GM12878 (cell line): ENCODE data around the gene ESR2. TPM values are rescaled to one million over a fixed set of nuclear protein-coding genes. Genes with fewer than 3 reads are reported as not detected.

Experiments used
- ATAC-seq: fragments of 200-7000 bp; cut with Tn5 transposase; 3 replicates; pipeline ENCODE4 v1.9.1; 2020; ENCODE audit warnings: mild to moderate bottlenecking, moderate library complexity
- BruUV-seq: library from RNA; stranded (reverse); fragments of 400-500 nt; replicated peaks from 2 replicates; lab custom pipeline; 2021; lab: Mats Ljungman, UMichigan
- CTCF ChIA-PET: fragments of 300-600 bp; sonication (Branson Sonifier 250); formaldehyde crosslinking; extraction: SDS; loops from one replicate; lab custom pipeline; 2021; ENCODE audit warnings: inconsistent platforms; lab: Yijun Ruan, JAX
- POLR2A ChIA-PET: fragments of 350-600 bp; formaldehyde crosslinking; extraction: SDS; loops from one replicate; lab custom pipeline; 2021; ENCODE audit warnings: inconsistent platforms; lab: Charles Lee
- RAD21 ChIA-PET: fragments of 300-600 bp; sonication (Branson Sonifier 250); formaldehyde crosslinking; loops from one replicate; lab custom pipeline; 2023; ENCODE audit warnings: antibody characterized with exemption; ENCODE audit not compliant: unreplicated experiment; lab: Charles Lee
- SMC1A ChIA-PET: fragments of 300-600 bp; sonication (Branson Sonifier 250); formaldehyde crosslinking; loops from one replicate; lab custom pipeline; 2023; ENCODE audit not compliant: unreplicated experiment, uncharacterized antibody; lab: Charles Lee
- DNase-seq: peaks from one replicate; pipeline ENCODE4 v3.0.0-alpha.2; 2011; ENCODE audit warnings: low read depth, low spot score
- FAIRE-seq: peaks from 3 replicates; lab custom pipeline; 2011; peaks lifted over from hg19 to GRCh38; lab: Jason Lieb, UNC
- H2AFZ ChIP-seq: 2 replicates; pipeline ENCODE4 v1.6.0; 2011; ENCODE audit warnings: low read depth, low read length, control low read depth; ENCODE audit not compliant: control insufficient read depth
- H3K27ac ChIP-seq: 2 replicates; pipeline ENCODE4 v1.5.1; 2011; ENCODE audit warnings: control low read depth; ENCODE audit not compliant: control insufficient read depth, insufficient read depth
- H3K27me3 ChIP-seq, 2 experiments: replicated peaks in 1 of 2; 2 replicates each; pipeline versions ENCODE4 v1.6.0 to v1.6.1; 2011; ENCODE audit warnings: low read length in 1 of 2; ENCODE audit not compliant: control insufficient read depth in 2 of 2, insufficient read depth in 2 of 2
- H3K36me3 ChIP-seq, 2 experiments: 2 replicates each; pipeline ENCODE4 v1.5.1; 2011; ENCODE audit warnings: low read length in 1 of 2; ENCODE audit not compliant: control insufficient read depth in 2 of 2, insufficient read depth in 2 of 2
- H3K4me1 ChIP-seq: 2 replicates; pipeline ENCODE4 v1.6.1; 2011; ENCODE audit warnings: mild to moderate bottlenecking, low read length, moderate library complexity, mixed read lengths; ENCODE audit not compliant: control insufficient read depth, insufficient read depth
- H3K4me2 ChIP-seq: 2 replicates; pipeline ENCODE4 v1.6.0; 2011; ENCODE audit warnings: control low read depth; ENCODE audit not compliant: control insufficient read depth, insufficient read depth
- H3K4me3 ChIP-seq: fragments of 200-600 bp; sonication (generic); 2 replicates; pipeline ENCODE4 v1.5.1; 2016
- H3K79me2 ChIP-seq: 2 replicates; pipeline ENCODE4 v1.6.0; 2011; ENCODE audit warnings: low read length; ENCODE audit not compliant: control insufficient read depth, insufficient read depth
- H3K9ac ChIP-seq: 2 replicates; pipeline ENCODE4 v1.8.0; 2011; ENCODE audit warnings: low read length, control low read depth, mixed read lengths; ENCODE audit not compliant: control insufficient read depth, insufficient read depth
- H3K9me3 ChIP-seq: replicated peaks from 3 replicates; pipeline ENCODE4 v1.5.1; 2011; ENCODE audit warnings: mild to moderate bottlenecking, low read length; ENCODE audit not compliant: control insufficient read depth, insufficient read depth
- H4K20me1 ChIP-seq: 2 replicates; pipeline ENCODE4 v1.6.0; 2011; ENCODE audit not compliant: control insufficient read depth, insufficient read depth
- ATF3 ChIP-seq: IDR thresholded peaks from 2 replicates; pipeline ENCODE4 v1.6.1; 2011; ENCODE audit warnings: low read depth, mild to moderate bottlenecking, low read length, moderate library complexity, borderline replicate concordance; ENCODE audit errors: extremely low read depth
- BRCA1 ChIP-seq: IDR thresholded peaks from 2 replicates; pipeline ENCODE4 v1.6.1; 2011; ENCODE audit warnings: low read depth, low read length, improper control_type of control experiment
- ETV6 ChIP-seq, 2 experiments: fragments of 450-650 bp in 1 of 2; IDR thresholded peaks in 1 of 2; conservative IDR thresholded peaks in 1 of 2; 2 replicates each; pipeline ENCODE4 v1.6.1; 2014; ENCODE audit warnings: antibody characterized with exemption in 1 of 2, borderline replicate concordance in 1 of 2, low read depth in 1 of 2, mild to moderate bottlenecking in 1 of 2, moderate library complexity in 1 of 2
- FOS ChIP-seq: IDR thresholded peaks from 3 replicates; pipeline ENCODE4 v1.6.1; 2011; ENCODE audit warnings: borderline replicate concordance; ENCODE audit not compliant: insufficient read length; ENCODE audit errors: extremely low read depth
- HCFC1 ChIP-seq: fragments of 150-350 bp; IDR thresholded peaks from 2 replicates; pipeline ENCODE4 v1.6.1; 2014; ENCODE audit warnings: low read length
- HSF1 ChIP-seq: fragments of 150-350 bp; IDR thresholded peaks from 2 replicates; pipeline ENCODE4 v1.6.1; 2014; ENCODE audit warnings: mild to moderate bottlenecking, low read depth, low read length
- MXI1 ChIP-seq: fragments of 150-350 bp; IDR thresholded peaks from 2 replicates; pipeline ENCODE4 v1.6.1; 2011; ENCODE audit warnings: low read depth, mild to moderate bottlenecking, inconsistent platforms, low read length, improper control_type of control experiment
- NBN ChIP-seq: fragments of 450-650 bp; IDR thresholded peaks from 2 replicates; pipeline ENCODE4 v1.6.1; 2016
- PAX5 ChIP-seq: IDR thresholded peaks from 2 replicates; pipeline ENCODE4 v1.6.1; 2011; ENCODE audit warnings: low read depth, low read length, borderline replicate concordance
- SMAD1 ChIP-seq: fragments of 450-650 bp; IDR thresholded peaks from 2 replicates; pipeline ENCODE4 v1.6.1; 2018; ENCODE audit warnings: mild to moderate bottlenecking, low read depth; ENCODE audit not compliant: partially characterized antibody
- WGBS: methylation state at CpG from one replicate; pipeline ENCODE4 v1.1.6; 2016; ENCODE audit warnings: low lambda C conversion rate; ENCODE audit not compliant: insufficient replicate concordance, insufficient coverage; ENCODE audit errors: missing lambda C conversion rate; 5-methylcytosine and 5-hydroxymethylcytosine counted together
- in situ Hi-C: fragments of 300-500 bp; cut with MboI; formaldehyde crosslinking; loops from 9 replicates; pipeline ENCODE4 v1.14.3; 2018; ENCODE audit warnings: mixed read lengths
- intact Hi-C: fragments of 100-400 bp; cut with micrococcal nuclease; formaldehyde crosslinking; loops from one replicate; pipeline ENCODE4 v1.14.2; 2022; ENCODE audit not compliant: unreplicated experiment
- polyA plus RNA-seq, 11 experiments: library from polyadenylated mRNA; depleted of rRNA in 4 of 11; unstranded in 6 of 11; stranded (reverse) in 5 of 11; fragments of >200 nt; fragmentation: Nextera tagmentation in 4 of 11; fragmentation: Illumina TruSeq in 1 of 11; extraction: Ambion mirVana in 4 of 11; extraction: Trizol in 1 of 11; gene quantifications; 1 replicate in 1 of 11; 2 replicates in 10 of 11; pipeline versions ENCODE4 v1.2.1 to v1.2.3, GENCODE V29; 2011 to 2016; ENCODE audit warnings: inconsistent platforms in 2 of 11, missing spikeins in 2 of 11, low read depth in 1 of 11
- total RNA-seq, 4 experiments: library from RNA; depleted of rRNA in 3 of 4; stranded (reverse); fragments of >200 nt in 3 of 4; fragmentation: Illumina TruSeq in 1 of 4; extraction: Trizol in 1 of 4; gene quantifications; 2 replicates each; pipeline versions ENCODE4 v1.2.1 to v1.2.3, GENCODE V29; 2013 to 2021
- TF ChIP-seq, protein P1 (sequence below), 3 experiments: IDR thresholded peaks in 2 of 3; conservative IDR thresholded peaks in 1 of 3; 2 replicates each; pipeline ENCODE4 v1.5.1; 2011; ENCODE audit warnings: low read depth in 3 of 3, low read length in 3 of 3, mild to moderate bottlenecking in 3 of 3, control low read depth in 2 of 3, moderate library complexity in 2 of 3, inconsistent platforms in 1 of 3, mixed read lengths in 1 of 3; ENCODE audit not compliant: control insufficient read depth in 2 of 3, insufficient read depth in 1 of 3; ENCODE audit errors: extremely low read depth in 1 of 3

ESR2 gene
- total and polyA plus RNA-seq, 10 of the 15 experiments (the other 5 are each of a cell fraction or from before 2014, with no cell fraction given): 0.29 to 2.6 (median 0.81) TPM

DNA sequence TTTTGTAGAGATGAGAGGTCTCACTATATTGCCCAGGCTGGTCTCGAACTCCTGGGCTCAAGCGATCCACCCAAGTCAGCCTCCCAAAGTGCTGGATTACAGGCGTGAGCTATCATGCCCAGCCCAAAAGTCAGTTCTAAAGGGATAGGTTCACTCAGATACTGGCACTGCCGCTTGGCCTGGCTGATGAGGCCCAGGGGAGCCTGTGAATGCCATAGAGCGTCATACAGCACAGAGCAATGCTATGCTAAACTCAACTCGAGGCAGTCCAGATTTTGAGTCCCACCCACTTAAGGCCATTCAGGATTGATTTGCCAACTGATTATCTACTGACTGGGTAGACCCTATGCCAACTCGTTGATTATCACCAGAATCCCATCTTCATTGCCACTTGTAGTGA, 179.4 kb downstream of the ESR2 start:
- RAD21 ChIA-PET: no interaction called here
- CTCF ChIA-PET: interaction anchor here (1.3 to 1.8 kb wide), 2 partner anchors 186 to 189 kb away, joined by 3 to 4 read pairs; no protein-coding TSS in a partner anchor
- ATAC-seq (no peak), FAIRE-seq (no peak), DNase-seq (no peak)
- no peak overlapping the region for H2AFZ ChIP-seq
- H3K27me3 ChIP-seq: no peaks in the 10 kb centered on the region
- SMC1A ChIA-PET: no interaction called here
- H3K9me3 ChIP-seq: no peaks in the 10 kb centered on the region
- in situ Hi-C loops (no loop called here), intact Hi-C loops (no loop called here)
- no peaks in the 10 kb centered on the region for H4K20me1 ChIP-seq
- H3K4me1 ChIP-seq: no peaks in the 10 kb centered on the region
- H3K27ac ChIP-seq: no peak overlapping the region
- no peak overlapping the region for H3K9ac ChIP-seq
- peaks cover 9 to 15% of the 10 kb centered on the region in 2 experiments; a peak in 3 of 4 replicates for H3K36me3 ChIP-seq
- no TSS peak for BruUV-seq
- no peak overlapping the region for H3K4me2 ChIP-seq
- POLR2A ChIA-PET: interaction anchor here (0.5 kb wide), 1 partner anchor 799 kb away, joined by 3 read pairs; no protein-coding TSS in a partner anchor
- H3K79me2 ChIP-seq: no peaks in the 10 kb centered on the region
- no peak overlapping the region for H3K4me3 ChIP-seq
- TF ChIP-seq NBN: no peak
- no peak for TF ChIP-seq PAX5
- no peak for TF ChIP-seq BRCA1
- 82% methylated on average over 7 of the region's 7 CpGs for WGBS

- RAD21 ChIA-PET: no interaction called here
- H3K36me3 ChIP-seq: peaks cover 9 to 15% of the 10 kb centered on the region in 2 experiments; a peak in 3 of 4 replicates
- no peak for TF ChIP-seq ATF3
- TF ChIP-seq FOS: no peak
- TF ChIP-seq, protein P1, sequence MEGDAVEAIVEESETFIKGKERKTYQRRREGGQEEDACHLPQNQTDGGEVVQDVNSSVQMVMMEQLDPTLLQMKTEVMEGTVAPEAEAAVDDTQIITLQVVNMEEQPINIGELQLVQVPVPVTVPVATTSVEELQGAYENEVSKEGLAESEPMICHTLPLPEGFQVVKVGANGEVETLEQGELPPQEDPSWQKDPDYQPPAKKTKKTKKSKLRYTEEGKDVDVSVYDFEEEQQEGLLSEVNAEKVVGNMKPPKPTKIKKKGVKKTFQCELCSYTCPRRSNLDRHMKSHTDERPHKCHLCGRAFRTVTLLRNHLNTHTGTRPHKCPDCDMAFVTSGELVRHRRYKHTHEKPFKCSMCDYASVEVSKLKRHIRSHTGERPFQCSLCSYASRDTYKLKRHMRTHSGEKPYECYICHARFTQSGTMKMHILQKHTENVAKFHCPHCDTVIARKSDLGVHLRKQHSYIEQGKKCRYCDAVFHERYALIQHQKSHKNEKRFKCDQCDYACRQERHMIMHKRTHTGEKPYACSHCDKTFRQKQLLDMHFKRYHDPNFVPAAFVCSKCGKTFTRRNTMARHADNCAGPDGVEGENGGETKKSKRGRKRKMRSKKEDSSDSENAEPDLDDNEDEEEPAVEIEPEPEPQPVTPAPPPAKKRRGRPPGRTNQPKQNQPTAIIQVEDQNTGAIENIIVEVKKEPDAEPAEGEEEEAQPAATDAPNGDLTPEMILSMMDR (IDR thresholded peaks at IDR 0.05 in 2 of 3, conservative IDR thresholded peaks at IDR 0.05 in 1 of 3; ENCODE audit: control insufficient read depth in 2 of 3, extremely low read depth in 1 of 3, insufficient read depth in 1 of 3, low read depth in 3 of 3, low read length in 3 of 3): no peak
- TF ChIP-seq HCFC1: no peak
- no peak for TF ChIP-seq SMAD1
- no peak for TF ChIP-seq NBN
- no peak for TF ChIP-seq MXI1
- no peak for TF ChIP-seq HSF1
- TF ChIP-seq ETV6 (conservative IDR thresholded peaks at IDR 0.05 in 1 of 2, IDR thresholded peaks at IDR 0.05 in 1 of 2; ENCODE audit: borderline replicate concordance in 1 of 2, low read depth in 1 of 2): no peak
These were observed 180.0 kb downstream of the ESR2 start for GRCh38 chr14:64114166-64114565.

More at GRCh38 chr14:64114166-64114565, 180.0 kb downstream of the ESR2 start:
- ChIA-PET CTCF (interaction anchor here (1.1 to 1.8 kb wide), 3 partner anchors 113 to 189 kb away, joined by 3 to 4 read pairs (median 3); no protein-coding TSS in a partner anchor), SMC1A (interaction anchor here (0.9 kb wide), 1 partner anchor 23 kb away, joined by 3 read pairs; no protein-coding TSS in a partner anchor), POLR2A (no interaction called here)
- BruUV-seq: no TSS peak
- Histone ChIP-seq H2AFZ (no peak overlapping the region), H3K4me1 (no peaks in the 10 kb centered on the region), H4K20me1 (no peaks in the 10 kb centered on the region), H3K4me2 (no peak overlapping the region), H3K27ac (no peak overlapping the region), H3K4me3 (no peak overlapping the region), H3K79me2 (no peaks in the 10 kb centered on the region), H3K9me3 (no peaks in the 10 kb centered on the region), H3K9ac (no peak overlapping the region), H3K27me3 (no peaks in the 10 kb centered on the region)
- in situ Hi-C loops (no loop called here), intact Hi-C loops (no loop called here)
- DNase-seq (no peak), FAIRE-seq (no peak), ATAC-seq (no peak)
- 96% methylated on average over 9 of the region's 9 CpGs for WGBS
